Ascending aorta (tissue), 2 donors: ENCODE measurements around the gene CPPED1. TPM values are rescaled to one million over a fixed set of nuclear protein-coding genes. Genes with fewer than 3 reads are reported as not detected.

ENCODE experiments used
- DNase-seq, 2 donors: peaks; one replicate each; pipeline ENCODE4 v3.0.0-alpha.2; 2019; ENCODE audit warnings: low spot score in 2 of 2
- H3K27ac ChIP-seq, 2 donors: fragments of 200-600 bp; sonication (generic); one replicate each; pipeline ENCODE4 v1.5.1; 2016 to 2017; ENCODE audit warnings: mild to moderate bottlenecking in 1 of 2
- H3K27me3 ChIP-seq: fragments of 200-600 bp; sonication (generic); one replicate; pipeline ENCODE4 v1.5.1; 2017
- H3K36me3 ChIP-seq, 2 donors: fragments of 200-600 bp; sonication (generic); one replicate each; pipeline ENCODE4 v1.5.1; 2016
- H3K4me1 ChIP-seq, 2 donors: fragments of 200-600 bp; sonication (generic); one replicate each; pipeline ENCODE4 v1.5.1; 2016 to 2017; ENCODE audit warnings: mild to moderate bottlenecking in 1 of 2
- H3K4me3 ChIP-seq, 2 donors: fragments of 200-600 bp; sonication (generic); one replicate each; pipeline ENCODE4 v1.5.1; 2016 to 2017; ENCODE audit warnings: mild to moderate bottlenecking in 1 of 2
- H3K9me3 ChIP-seq, 2 donors: fragments of 200-600 bp; sonication (generic); one replicate each; pipeline ENCODE4 v1.5.1; 2016
- CTCF ChIP-seq, 3 experiments: fragments of 200-600 bp in 2 of 3; fragments of 450-650 bp in 1 of 3; sonication (generic) in 2 of 3; IDR thresholded peaks; one replicate each; pipeline ENCODE4 v1.5.1; 2016 to 2019; ENCODE audit warnings: antibody characterized with exemption in 3 of 3, mild to moderate bottlenecking in 1 of 3, moderate library complexity in 1 of 3
- intact Hi-C: fragments of 100-400 bp; cut with DNase I; formaldehyde crosslinking; loops from one replicate; pipeline ENCODE4 v1.15.1; 2023
- total RNA-seq: library from RNA; depleted of rRNA; stranded (reverse); fragments of >200 nt; gene quantifications from one replicate; pipeline ENCODE4 v1.1.0, GENCODE V29; 2016

Gene CPPED1
- total RNA-seq, 1 donor from 2014 or later = 13.3 TPM

GRCh38 chr16:12837291-12837690, 33.6 kb upstream of the CPPED1 start:
- Histone ChIP-seq H3K27me3 (no peaks in the 10 kb centered on the region), H3K27ac (no peak overlapping the region), H3K36me3 (no peaks in the 10 kb centered on the region), H3K9me3 (peaks cover 0 to 7% of the 10 kb centered on the region in 2 donors), H3K4me3 (no peak overlapping the region), H3K4me1 (no peaks in the 10 kb centered on the region)
- DNase-seq = no peak
- intact Hi-C loops = no loop called here
- no peak for TF ChIP-seq CTCF (IDR thresholded peaks at IDR 0.05)

GRCh38 chr16:12833926-12834325, 30.2 kb upstream of the CPPED1 start:
- Histone ChIP-seq H3K27ac (no peak overlapping the region), H3K4me3 (no peak overlapping the region), H3K4me1 (no peaks in the 10 kb centered on the region), H3K9me3 (peaks cover 0 to 3% of the 10 kb centered on the region in 2 donors), H3K27me3 (no peaks in the 10 kb centered on the region), H3K36me3 (no peaks in the 10 kb centered on the region)
- no peak for TF ChIP-seq CTCF (IDR thresholded peaks at IDR 0.05)
- intact Hi-C loops = no loop called here
- DNase-seq = peak in 1 of 2 donors; percentile 64

- H3K36me3 ChIP-seq = no peaks in the 10 kb centered on the region
- DNase-seq = no peak
- no peaks in the 10 kb centered on the region for H3K4me1 ChIP-seq
- no peaks in the 10 kb centered on the region for H3K9me3 ChIP-seq
- H3K27ac ChIP-seq = no peak overlapping the region
- no peaks in the 10 kb centered on the region for H3K27me3 ChIP-seq
- intact Hi-C loops = no loop called here
- no peak overlapping the region for H3K4me3 ChIP-seq
- TF ChIP-seq CTCF (IDR thresholded peaks at IDR 0.05) = no peak
Observed at GRCh38 chr16:12829096-12829888, 25.6 kb upstream of the CPPED1 start.

GRCh38 chr16:12828206-12828605, 24.5 kb upstream of the CPPED1 start:
- Histone ChIP-seq H3K27ac (no peak overlapping the region), H3K36me3 (no peaks in the 10 kb centered on the region), H3K4me3 (no peak overlapping the region), H3K9me3 (no peaks in the 10 kb centered on the region), H3K4me1 (no peaks in the 10 kb centered on the region), H3K27me3 (no peaks in the 10 kb centered on the region)
- intact Hi-C loops = no loop called here
- TF ChIP-seq CTCF (IDR thresholded peaks at IDR 0.05) = no peak
- DNase-seq = no peak

GRCh38 chr16:12826559-12826958, 22.9 kb upstream of the CPPED1 start:
- DNase-seq = no peak
- H3K36me3 ChIP-seq = no peaks in the 10 kb centered on the region
- H3K27me3 ChIP-seq = no peaks in the 10 kb centered on the region
- no peaks in the 10 kb centered on the region for H3K9me3 ChIP-seq
- no peak for TF ChIP-seq CTCF (IDR thresholded peaks at IDR 0.05)
- no peak overlapping the region for H3K27ac ChIP-seq
- no peak overlapping the region for H3K4me3 ChIP-seq
- no peaks in the 10 kb centered on the region for H3K4me1 ChIP-seq
- intact Hi-C loops = no loop called here
